Hepatocyte (in vitro differentiated cells): Measurements from ENCODE around the gene KIRREL3. TPM values are rescaled to one million over a fixed set of nuclear protein-coding genes. Genes with fewer than 3 reads are reported as not detected.

Experiments
- DNase-seq: peaks from one replicate; pipeline ENCODE4 v3.0.0-alpha.2; 2016; ENCODE audit warnings: low spot score
- H2AFZ ChIP-seq: fragments of 200-600 bp; sonication (generic); 2 replicates; pipeline ENCODE4 v1.6.0; 2016; ENCODE audit warnings: antibody characterized with exemption, mild to moderate bottlenecking
- H3K27ac ChIP-seq: fragments of 200-600 bp; sonication (generic); 2 replicates; pipeline ENCODE4 v1.5.1; 2016; ENCODE audit warnings: mild to moderate bottlenecking
- H3K27me3 ChIP-seq: fragments of 200-600 bp; sonication (generic); 2 replicates; pipeline ENCODE4 v1.6.1; 2016
- H3K36me3 ChIP-seq: fragments of 200-600 bp; sonication (generic); replicated peaks from 2 replicates; pipeline ENCODE4 v1.5.1; 2016; ENCODE audit warnings: low read depth; ENCODE audit not compliant: insufficient read depth
- H3K4me1 ChIP-seq: fragments of 200-600 bp; sonication (generic); 2 replicates; pipeline ENCODE4 v1.5.1; 2016; ENCODE audit warnings: mild to moderate bottlenecking, moderate library complexity; ENCODE audit not compliant: insufficient read depth
- H3K4me2 ChIP-seq: fragments of 200-600 bp; sonication (generic); 2 replicates; pipeline ENCODE4 v1.6.0; 2016
- H3K4me3 ChIP-seq: fragments of 200-600 bp; sonication (generic); 2 replicates; pipeline ENCODE4 v1.5.1; 2016; ENCODE audit warnings: mild to moderate bottlenecking
- H3K79me2 ChIP-seq: fragments of 200-600 bp; sonication (generic); 2 replicates; pipeline ENCODE4 v1.6.0; 2017; ENCODE audit warnings: mild to moderate bottlenecking
- H3K9me2 ChIP-seq: fragments of 200-600 bp; sonication (generic); replicated peaks from 2 replicates; pipeline ENCODE4 v1.6.0; 2017; ENCODE audit warnings: mild to moderate bottlenecking; ENCODE audit not compliant: insufficient read depth
- H3K9me3 ChIP-seq: fragments of 200-600 bp; sonication (generic); 2 replicates; pipeline ENCODE4 v1.5.1; 2016; ENCODE audit warnings: low read depth, mild to moderate bottlenecking
- H4K20me1 ChIP-seq: fragments of 200-600 bp; sonication (generic); 2 replicates; pipeline ENCODE4 v1.6.0; 2016; ENCODE audit warnings: mild to moderate bottlenecking; ENCODE audit not compliant: insufficient read depth, poor library complexity, severe bottlenecking
- CTCF ChIP-seq: fragments of 200-600 bp; sonication (generic); IDR thresholded peaks from 2 replicates; pipeline ENCODE4 v1.5.1; 2016; ENCODE audit warnings: antibody characterized with exemption, mild to moderate bottlenecking; ENCODE audit not compliant: poor library complexity
- EZH2 ChIP-seq: fragments of 200-600 bp; sonication (generic); IDR thresholded peaks from 2 replicates; pipeline ENCODE4 v1.6.1; 2016; ENCODE audit warnings: antibody characterized with exemption, mild to moderate bottlenecking, borderline replicate concordance
- EZH2phosphoT487 ChIP-seq: fragments of 200-600 bp; sonication (generic); IDR thresholded peaks from one replicate; pipeline ENCODE4 v1.6.1; 2018; ENCODE audit warnings: antibody characterized with exemption, mild to moderate bottlenecking, low read depth, moderate library complexity; ENCODE audit not compliant: unreplicated experiment, severe bottlenecking
- WGBS: methylation state at CpG from one replicate; pipeline ENCODE4 v1.1.6; 2016; ENCODE audit warnings: low lambda C conversion rate; ENCODE audit errors: missing lambda C conversion rate; 5-methylcytosine and 5-hydroxymethylcytosine counted together
- polyA plus RNA-seq: library from polyadenylated mRNA; unstranded; fragments of >200 nt; fragmentation: Nextera tagmentation; extraction: Ambion mirVana; gene quantifications from 2 replicates; pipeline ENCODE4 v1.2.1, GENCODE V29; 2016
- total RNA-seq: library from RNA; depleted of rRNA; stranded (reverse); fragments of >200 nt; gene quantifications from 2 replicates; pipeline ENCODE4 v1.2.3, GENCODE V29; 2014

Gene KIRREL3
- total and polyA plus RNA-seq, 2 experiments from 2014 or later, result 0.33 to 0.86 TPM

GRCh38 chr11:126414615-126415014 is 586.0 kb downstream of the KIRREL3 start:
- Histone ChIP-seq H4K20me1 (no peaks in the 10 kb centered on the region), H3K4me3 (no peak overlapping the region), H2AFZ (no peak overlapping the region), H3K27ac (peak overlapping the region; percentile 91), H3K79me2 (no peaks in the 10 kb centered on the region), H3K4me1 (peaks cover 22% of the 10 kb centered on the region), H3K9me2 (no peaks in the 10 kb centered on the region), H3K36me3 (no peaks in the 10 kb centered on the region), H3K27me3 (no peaks in the 10 kb centered on the region), H3K9me3 (no peaks in the 10 kb centered on the region), H3K4me2 (no peak overlapping the region)
- no peak for TF ChIP-seq EZH2
- no peak for TF ChIP-seq CTCF
- TF ChIP-seq EZH2phosphoT487, result no peak
- DNase-seq, result no peak
- WGBS, result 88% methylated on average over 5 of the region's 5 CpGs

- Histone ChIP-seq H3K27ac (peak overlapping the region; percentile 91), H3K4me2 (no peak overlapping the region), H3K27me3 (no peaks in the 10 kb centered on the region), H2AFZ (no peak overlapping the region), H3K4me1 (peaks cover 22% of the 10 kb centered on the region), H4K20me1 (no peaks in the 10 kb centered on the region), H3K9me3 (no peaks in the 10 kb centered on the region), H3K9me2 (no peaks in the 10 kb centered on the region), H3K36me3 (no peaks in the 10 kb centered on the region), H3K4me3 (no peak overlapping the region), H3K79me2 (no peaks in the 10 kb centered on the region)
- TF ChIP-seq EZH2phosphoT487 (no peak), EZH2 (no peak), CTCF (no peak)
- no peak for DNase-seq
- 94% methylated on average over 9 of the region's 9 CpGs for WGBS
Observed at GRCh38 chr11:126413843-126414405, 586.6 kb downstream of the KIRREL3 start.

- no peak for DNase-seq
- Histone ChIP-seq H3K27me3 (no peaks in the 10 kb centered on the region), H3K9me2 (no peaks in the 10 kb centered on the region), H4K20me1 (no peaks in the 10 kb centered on the region), H3K9me3 (no peaks in the 10 kb centered on the region), H3K79me2 (no peaks in the 10 kb centered on the region), H2AFZ (no peak overlapping the region), H3K4me3 (no peak overlapping the region), H3K36me3 (no peaks in the 10 kb centered on the region), H3K4me2 (no peak overlapping the region), H3K27ac (no peak overlapping the region), H3K4me1 (peaks cover 22% of the 10 kb centered on the region)
- TF ChIP-seq CTCF, result no peak
- TF ChIP-seq EZH2phosphoT487, result no peak
- TF ChIP-seq EZH2, result no peak
- 98% methylated on average over 11 of the region's 11 CpGs for WGBS
Observed at GRCh38 chr11:126413426-126413825, 587.1 kb downstream of the KIRREL3 start.
